DND-41 (cell line): ENCODE results near the gene LINS1.

ENCODE experiments used
- ATAC-seq: fragments of 200-7000 bp; cut with Tn5 transposase; 3 replicates; pipeline ENCODE4 v1.9.1; 2021; ENCODE audit warnings: low read depth; ENCODE audit not compliant: insufficient read depth
- DNase-seq: peaks from one replicate; pipeline ENCODE4 v3.0.0-alpha.2; 2020
- H2AFZ ChIP-seq: 2 replicates; pipeline ENCODE4 v1.6.0; 2012; ENCODE audit warnings: low read depth, low read length
- H3K27ac ChIP-seq: 2 replicates; pipeline ENCODE4 v1.5.1; 2012; ENCODE audit warnings: low read length, inconsistent platforms
- H3K27me3 ChIP-seq: fragments of 200-600 bp; sonication (generic); 2 replicates; pipeline ENCODE4 v1.6.0; 2012; ENCODE audit warnings: low read length, mild to moderate bottlenecking, inconsistent platforms; ENCODE audit not compliant: insufficient read depth, poor library complexity
- H3K36me3 ChIP-seq: 2 replicates; pipeline ENCODE4 v1.5.1; 2012; ENCODE audit warnings: low read length, inconsistent platforms; ENCODE audit not compliant: insufficient read depth
- H3K4me1 ChIP-seq: 2 replicates; pipeline ENCODE4 v1.5.1; 2012; ENCODE audit warnings: mild to moderate bottlenecking, low read length; ENCODE audit not compliant: insufficient read depth
- H3K4me2 ChIP-seq: 2 replicates; pipeline ENCODE4 v1.6.0; 2012; ENCODE audit warnings: mild to moderate bottlenecking, moderate library complexity, low read length, inconsistent platforms; ENCODE audit not compliant: insufficient read depth
- H3K4me3 ChIP-seq, 2 experiments: fragments of 200-600 bp in 1 of 2; shearing (Covaris generic) in 1 of 2; 2 replicates each; pipeline ENCODE4 v1.5.1; 2012 to 2016; ENCODE audit warnings: inconsistent platforms in 2 of 2, low read length in 2 of 2, mild to moderate bottlenecking in 2 of 2, low read depth in 1 of 2, moderate library complexity in 1 of 2
- H3K79me2 ChIP-seq: 2 replicates; pipeline ENCODE4 v1.6.0; 2012; ENCODE audit warnings: low read length, inconsistent platforms; ENCODE audit not compliant: insufficient read depth
- H3K9ac ChIP-seq: 2 replicates; pipeline ENCODE4 v1.6.0; 2012; ENCODE audit warnings: low read depth, mild to moderate bottlenecking, inconsistent platforms, low read length, moderate library complexity
- H3K9me3 ChIP-seq: 2 replicates; pipeline ENCODE4 v1.5.1; 2012; ENCODE audit warnings: low read length, moderate library complexity, mild to moderate bottlenecking, inconsistent platforms; ENCODE audit not compliant: insufficient read depth, severe bottlenecking
- H4K20me1 ChIP-seq: 2 replicates; pipeline ENCODE4 v1.6.0; 2012; ENCODE audit warnings: low read length; ENCODE audit not compliant: insufficient read depth
- CTCF ChIP-seq: IDR thresholded peaks from 2 replicates; pipeline ENCODE4 v1.5.1; 2012; ENCODE audit warnings: borderline replicate concordance, low read length, moderate library complexity, mild to moderate bottlenecking; ENCODE audit not compliant: poor library complexity, severe bottlenecking; ENCODE audit errors: extremely low read depth
- EZH2 ChIP-seq: IDR thresholded peaks from 3 replicates; pipeline ENCODE4 v1.6.1; 2012; ENCODE audit warnings: borderline replicate concordance, low read depth, mild to moderate bottlenecking, moderate library complexity, low read length, inconsistent platforms; ENCODE audit not compliant: severe bottlenecking

The LINS1 gene

GRCh38 chr15:100570735-100571313 lies 31.2 kb downstream of the LINS1 start:
- H3K9me3 ChIP-seq, result no peaks in the 10 kb centered on the region
- DNase-seq, result no peak
- no peak for ATAC-seq
- no peaks in the 10 kb centered on the region for H3K79me2 ChIP-seq
- H3K9ac ChIP-seq, result no peak overlapping the region
- no peaks in the 10 kb centered on the region for H4K20me1 ChIP-seq
- H3K4me3 ChIP-seq, result no peak overlapping the region
- H3K4me2 ChIP-seq, result no peak overlapping the region
- H2AFZ ChIP-seq, result no peak overlapping the region
- H3K36me3 ChIP-seq, result peaks cover 41% of the 10 kb centered on the region
- no peak overlapping the region for H3K27ac ChIP-seq
- TF ChIP-seq EZH2 (no peak), CTCF (no peak)
- H3K4me1 ChIP-seq, result no peaks in the 10 kb centered on the region
- H3K27me3 ChIP-seq, result no peaks in the 10 kb centered on the region

- no peak for ATAC-seq
- TF ChIP-seq CTCF (no peak), EZH2 (no peak)
- Histone ChIP-seq H3K4me1 (no peaks in the 10 kb centered on the region), H2AFZ (no peak overlapping the region), H3K4me3 (no peak overlapping the region), H4K20me1 (no peaks in the 10 kb centered on the region), H3K79me2 (no peaks in the 10 kb centered on the region), H3K27ac (no peak overlapping the region), H3K4me2 (no peak overlapping the region), H3K27me3 (no peaks in the 10 kb centered on the region), H3K36me3 (peaks cover 41% of the 10 kb centered on the region), H3K9me3 (no peaks in the 10 kb centered on the region), H3K9ac (no peak overlapping the region)
- DNase-seq, result no peak
These were observed 31.7 kb downstream of the LINS1 start for GRCh38 chr15:100570275-100570674.

DNA sequence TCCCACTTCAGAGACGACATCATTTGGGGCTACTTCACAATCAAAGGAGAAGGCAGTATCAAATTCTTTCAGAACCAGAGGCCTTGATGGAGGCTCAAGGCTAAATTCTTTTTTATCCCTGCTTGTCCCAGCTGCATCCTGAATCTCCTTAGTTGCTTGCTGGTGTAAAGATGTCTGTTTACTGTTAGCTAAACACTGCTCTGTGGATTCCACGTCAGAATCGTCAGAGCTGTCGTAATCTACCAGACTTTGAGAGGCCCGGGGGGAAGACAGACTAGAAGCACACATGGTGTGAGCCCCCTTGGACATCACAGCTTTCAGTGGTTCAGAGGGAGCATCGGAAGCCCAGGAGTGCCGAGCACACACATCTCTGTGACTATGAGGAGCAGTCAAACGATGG lies 32.6 kb downstream of the LINS1 start:
- no peaks in the 10 kb centered on the region for H3K9me3 ChIP-seq
- no peak overlapping the region for H3K27ac ChIP-seq
- no peak for TF ChIP-seq CTCF
- TF ChIP-seq EZH2, result no peak
- no peaks in the 10 kb centered on the region for H4K20me1 ChIP-seq
- ATAC-seq (no peak), DNase-seq (no peak)
- H3K27me3 ChIP-seq, result no peaks in the 10 kb centered on the region
- H3K79me2 ChIP-seq, result no peaks in the 10 kb centered on the region
- no peak overlapping the region for H3K4me2 ChIP-seq
- H3K36me3 ChIP-seq, result peaks cover 41% of the 10 kb centered on the region
- no peak overlapping the region for H2AFZ ChIP-seq
- no peaks in the 10 kb centered on the region for H3K4me1 ChIP-seq
- H3K4me3 ChIP-seq, result no peak overlapping the region
- H3K9ac ChIP-seq, result no peak overlapping the region
